Neural cell (in vitro differentiated cells): ENCODE measurements around the gene RGP1. TPM values are rescaled to one million over a fixed set of nuclear protein-coding genes. Genes with fewer than 3 reads are reported as not detected.

Experiments
- H2AFZ ChIP-seq: fragments of 200-600, 300-800 bp; sonication (generic), shearing (Covaris generic); 2 replicates; pipeline ENCODE4 v1.6.0; 2014; ENCODE audit warnings: low read depth, mild to moderate bottlenecking, antibody characterized with exemption, low read length, moderate library complexity
- H3F3A ChIP-seq: fragments of 200-600 bp; shearing (Covaris generic); 2 replicates; pipeline ENCODE4 v1.6.1; 2016; ENCODE audit warnings: mild to moderate bottlenecking, moderate library complexity, mixed read lengths, antibody characterized with exemption, low read length; ENCODE audit not compliant: insufficient read depth, poor library complexity, severe bottlenecking
- H3K27ac ChIP-seq: fragments of 200-600, 300-800 bp; sonication (generic), shearing (Covaris generic); 2 replicates; pipeline ENCODE4 v1.5.1; 2014; ENCODE audit warnings: mild to moderate bottlenecking, low read length, moderate library complexity
- H3K27me3 ChIP-seq: fragments of 300-800, 200-600 bp; sonication (generic), shearing (Covaris generic); 2 replicates; pipeline ENCODE4 v1.6.0; 2014; ENCODE audit warnings: mild to moderate bottlenecking, low read depth, low read length, moderate library complexity; ENCODE audit not compliant: insufficient read depth
- H3K36me3 ChIP-seq: fragments of 300-800, 200-600 bp; sonication (generic), shearing (Covaris generic); 2 replicates; pipeline ENCODE4 v1.5.1; 2014; ENCODE audit warnings: mild to moderate bottlenecking, antibody characterized with exemption, low read length, moderate library complexity; ENCODE audit not compliant: insufficient read depth
- H3K4me2 ChIP-seq: fragments of 300-800, 200-600 bp; sonication (generic), shearing (Covaris generic); 2 replicates; pipeline ENCODE4 v1.6.0; 2014; ENCODE audit warnings: mild to moderate bottlenecking, low read length
- H3K4me3 ChIP-seq: fragments of 300-800, 200-600 bp; sonication (generic), shearing (Covaris generic); 2 replicates; pipeline ENCODE4 v1.5.1; 2014; ENCODE audit warnings: mild to moderate bottlenecking, low read length, moderate library complexity
- H3K79me2 ChIP-seq: fragments of 200-600 bp; shearing (Covaris generic); replicated peaks from 2 replicates; pipeline ENCODE4 v1.6.0; 2014; ENCODE audit warnings: mild to moderate bottlenecking, low read length, moderate library complexity; ENCODE audit not compliant: insufficient read depth
- H3K9ac ChIP-seq: fragments of 300-800, 200-600 bp; sonication (generic), shearing (Covaris generic); 2 replicates; pipeline ENCODE4 v1.6.1; 2016; ENCODE audit warnings: mild to moderate bottlenecking, low read length, mixed read lengths
- H3K9me2 ChIP-seq: fragments of 200-600 bp; shearing (Covaris generic); 2 replicates; pipeline ENCODE4 v1.6.1; 2016; ENCODE audit warnings: mild to moderate bottlenecking, low read length, mixed read lengths; ENCODE audit not compliant: insufficient read depth
- H3K9me3 ChIP-seq: fragments of 200-600, 300-800 bp; sonication (generic), shearing (Covaris generic); 2 replicates; pipeline ENCODE4 v1.6.1; 2016; ENCODE audit warnings: mild to moderate bottlenecking, mixed run types, low read length, moderate library complexity, mixed read lengths
- H4K20me1 ChIP-seq: fragments of 200-600 bp; shearing (Covaris generic); 2 replicates; pipeline ENCODE4 v1.6.1; 2016; ENCODE audit warnings: mild to moderate bottlenecking, mixed run types; ENCODE audit not compliant: insufficient read depth
- EP300 ChIP-seq: fragments of 450-650 bp; conservative IDR thresholded peaks from 2 replicates; pipeline ENCODE4 v1.6.1; 2014; ENCODE audit warnings: antibody characterized with exemption, mild to moderate bottlenecking, moderate library complexity; ENCODE audit not compliant: poor library complexity, severe bottlenecking
- EZH2 ChIP-seq: fragments of 200-600, 300-800 bp; shearing (Covaris generic), sonication (generic); IDR thresholded peaks from 2 replicates; pipeline ENCODE4 v1.6.1; 2014; ENCODE audit warnings: antibody characterized with exemption, low read length, borderline replicate concordance, mild to moderate bottlenecking; ENCODE audit not compliant: insufficient read depth, poor library complexity, severe bottlenecking
- MXI1 ChIP-seq: fragments of 450-650 bp; conservative IDR thresholded peaks from 2 replicates; pipeline ENCODE4 v1.6.1; 2014; ENCODE audit warnings: antibody characterized with exemption, mild to moderate bottlenecking; ENCODE audit not compliant: poor library complexity, severe bottlenecking
- POLR2AphosphoS5 ChIP-seq: IDR thresholded peaks from 2 replicates; pipeline ENCODE4 v1.6.1; 2012
- RAD21 ChIP-seq: fragments of 450-650 bp; conservative IDR thresholded peaks from 2 replicates; pipeline ENCODE4 v1.6.1; 2014; ENCODE audit warnings: antibody characterized with exemption, mild to moderate bottlenecking, moderate library complexity
- SMC3 ChIP-seq: fragments of 450-650 bp; conservative IDR thresholded peaks from 2 replicates; pipeline ENCODE4 v1.6.1; 2014; ENCODE audit warnings: antibody characterized with exemption, mild to moderate bottlenecking, moderate library complexity; ENCODE audit not compliant: poor library complexity
- TAF1 ChIP-seq: IDR thresholded peaks from 2 replicates; pipeline ENCODE4 v1.6.1; 2012; ENCODE audit warnings: low read depth
- polyA minus RNA-seq: library from RNA; depleted of rRNA, polyadenylated mRNA; stranded (reverse); fragments of >200 nt; gene quantifications from 2 replicates; pipeline ENCODE4 v1.2.3, GENCODE V29; 2014
- polyA plus RNA-seq: library from polyadenylated mRNA; depleted of rRNA; stranded (reverse); fragments of >200 nt; gene quantifications from 2 replicates; pipeline ENCODE4 v1.2.3, GENCODE V29; 2014
- TF ChIP-seq, protein P1 (sequence below): fragments of 450-650 bp; IDR thresholded peaks from 2 replicates; pipeline ENCODE4 v1.5.1; 2014; ENCODE audit warnings: antibody characterized with exemption, mild to moderate bottlenecking, moderate library complexity; ENCODE audit not compliant: poor library complexity, severe bottlenecking
- TF ChIP-seq, protein P2 (sequence below): IDR thresholded peaks from 2 replicates; pipeline ENCODE4 v1.6.1; 2012; ENCODE audit warnings: borderline replicate concordance

RGP1 gene, protein sequence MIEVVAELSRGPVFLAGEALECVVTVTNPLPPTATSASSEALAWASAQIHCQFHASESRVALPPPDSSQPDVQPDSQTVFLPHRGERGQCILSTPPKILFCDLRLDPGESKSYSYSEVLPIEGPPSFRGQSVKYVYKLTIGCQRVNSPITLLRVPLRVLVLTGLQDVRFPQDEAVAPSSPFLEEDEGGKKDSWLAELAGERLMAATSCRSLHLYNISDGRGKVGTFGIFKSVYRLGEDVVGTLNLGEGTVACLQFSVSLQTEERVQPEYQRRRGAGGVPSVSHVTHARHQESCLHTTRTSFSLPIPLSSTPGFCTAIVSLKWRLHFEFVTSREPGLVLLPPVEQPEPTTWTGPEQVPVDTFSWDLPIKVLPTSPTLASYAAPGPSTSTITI
- polyA plus RNA-seq (8.1 and 9.9 TPM in 2 replicates), polyA minus RNA-seq (20.2 and 24.9 TPM in 2 replicates)

DNA sequence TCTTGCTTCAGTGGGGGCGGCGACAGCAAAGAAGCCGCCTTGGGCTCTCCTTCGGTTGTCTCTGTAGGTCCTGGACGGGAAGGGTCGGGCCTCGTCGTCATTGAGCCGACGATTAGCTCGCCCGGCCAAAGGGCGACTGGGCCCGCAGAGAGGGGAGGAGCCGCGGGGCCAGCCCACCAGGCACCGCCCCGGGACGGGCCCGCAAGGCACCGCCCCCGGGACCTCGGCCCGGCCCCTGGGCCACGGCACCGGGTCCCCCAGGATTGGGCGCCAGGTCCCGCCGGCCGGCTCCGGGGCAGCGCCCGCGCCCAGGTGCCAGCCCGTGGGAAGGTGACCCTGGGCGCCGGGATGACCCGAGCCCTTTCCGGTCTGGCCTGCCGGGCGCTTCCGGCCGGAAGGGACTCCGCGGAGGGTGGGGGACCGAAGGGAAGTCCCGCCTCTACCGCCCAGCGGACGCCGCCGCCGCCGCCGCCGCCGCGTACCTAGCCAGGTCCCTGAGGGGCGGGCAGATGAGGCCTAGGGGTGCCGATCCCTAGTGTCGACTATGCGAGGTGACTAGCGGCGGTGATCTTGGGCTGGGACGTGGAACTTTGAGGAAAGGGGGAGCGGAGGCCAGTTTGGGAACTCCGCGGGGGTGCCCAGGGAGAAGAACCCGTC lies at the start of gene RGP1, which contains the start of gene GBA2:
TSS of gene RGP1 (plus strand) at position 430 of the 657 bp plus-strand sequence. CDS start 469 bp downstream, outside the sequence.
TSS of gene GBA2 (minus strand) at position 371 of the 657 bp plus-strand sequence. CDS start 524 bp downstream, outside the sequence.
- Histone ChIP-seq H3K9me3 (no peaks in the 10 kb centered on the region), H3K27me3 (no peaks in the 10 kb centered on the region), H3F3A (no peaks in the 10 kb centered on the region), H3K9me2 (no peaks in the 10 kb centered on the region), H3K27ac (peak within 1 kb of the TSS; percentile 89), H2AFZ (peak within 1 kb of the TSS; percentile 75), H3K36me3 (peaks cover 1% of the 10 kb centered on the region), H3K9ac (peak within 1 kb of the TSS; percentile 88), H3K4me3 (peak within 1 kb of the TSS; percentile 93), H4K20me1 (no peaks in the 10 kb centered on the region), H3K79me2 (peaks cover 38% of the 10 kb centered on the region), H3K4me2 (peak within 1 kb of the TSS; percentile 99)
- TF ChIP-seq RAD21 (no peak), MXI1 (peak; percentile 66), EP300 (peak; percentile 30), POLR2AphosphoS5 (peak; percentile 84)

DNA sequence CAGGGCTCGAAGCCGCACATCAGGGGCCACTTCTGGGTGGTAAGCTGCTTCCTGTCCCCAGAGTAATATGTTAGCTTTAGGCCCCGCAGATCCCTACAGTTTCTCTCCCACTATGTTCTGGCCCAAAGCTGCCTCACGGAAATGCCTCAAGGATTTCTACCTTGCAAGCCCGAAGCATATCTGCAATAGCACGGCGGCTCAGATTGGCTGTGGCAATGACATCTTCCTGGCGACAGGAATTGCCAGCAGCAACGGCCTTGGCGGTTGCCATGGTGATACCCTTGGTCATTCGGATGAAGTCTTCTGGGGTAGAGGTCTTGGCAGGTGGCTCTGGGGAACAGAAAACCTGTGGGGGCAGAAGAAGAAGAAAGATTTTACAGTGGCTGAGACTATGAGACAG lies 49.1 kb upstream of the RGP1 start:
- Histone ChIP-seq H3K9ac (no peak overlapping the region), H3K9me2 (no peaks in the 10 kb centered on the region), H3K27me3 (no peaks in the 10 kb centered on the region), H3K4me2 (no peak overlapping the region), H3K79me2 (no peaks in the 10 kb centered on the region), H3K36me3 (no peaks in the 10 kb centered on the region), H2AFZ (no peak overlapping the region), H3K9me3 (no peaks in the 10 kb centered on the region), H3F3A (no peaks in the 10 kb centered on the region), H3K27ac (no peak overlapping the region), H4K20me1 (no peaks in the 10 kb centered on the region), H3K4me3 (no peak overlapping the region)
- no peak for TF ChIP-seq SMC3
- TF ChIP-seq, protein P1, sequence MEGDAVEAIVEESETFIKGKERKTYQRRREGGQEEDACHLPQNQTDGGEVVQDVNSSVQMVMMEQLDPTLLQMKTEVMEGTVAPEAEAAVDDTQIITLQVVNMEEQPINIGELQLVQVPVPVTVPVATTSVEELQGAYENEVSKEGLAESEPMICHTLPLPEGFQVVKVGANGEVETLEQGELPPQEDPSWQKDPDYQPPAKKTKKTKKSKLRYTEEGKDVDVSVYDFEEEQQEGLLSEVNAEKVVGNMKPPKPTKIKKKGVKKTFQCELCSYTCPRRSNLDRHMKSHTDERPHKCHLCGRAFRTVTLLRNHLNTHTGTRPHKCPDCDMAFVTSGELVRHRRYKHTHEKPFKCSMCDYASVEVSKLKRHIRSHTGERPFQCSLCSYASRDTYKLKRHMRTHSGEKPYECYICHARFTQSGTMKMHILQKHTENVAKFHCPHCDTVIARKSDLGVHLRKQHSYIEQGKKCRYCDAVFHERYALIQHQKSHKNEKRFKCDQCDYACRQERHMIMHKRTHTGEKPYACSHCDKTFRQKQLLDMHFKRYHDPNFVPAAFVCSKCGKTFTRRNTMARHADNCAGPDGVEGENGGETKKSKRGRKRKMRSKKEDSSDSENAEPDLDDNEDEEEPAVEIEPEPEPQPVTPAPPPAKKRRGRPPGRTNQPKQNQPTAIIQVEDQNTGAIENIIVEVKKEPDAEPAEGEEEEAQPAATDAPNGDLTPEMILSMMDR: no peak
- no peak for TF ChIP-seq RAD21
- TF ChIP-seq TAF1: no peak
- no peak for TF ChIP-seq EZH2
- no peak for TF ChIP-seq EP300
- TF ChIP-seq POLR2AphosphoS5: no peak
- TF ChIP-seq MXI1: no peak
- TF ChIP-seq, protein P2, sequence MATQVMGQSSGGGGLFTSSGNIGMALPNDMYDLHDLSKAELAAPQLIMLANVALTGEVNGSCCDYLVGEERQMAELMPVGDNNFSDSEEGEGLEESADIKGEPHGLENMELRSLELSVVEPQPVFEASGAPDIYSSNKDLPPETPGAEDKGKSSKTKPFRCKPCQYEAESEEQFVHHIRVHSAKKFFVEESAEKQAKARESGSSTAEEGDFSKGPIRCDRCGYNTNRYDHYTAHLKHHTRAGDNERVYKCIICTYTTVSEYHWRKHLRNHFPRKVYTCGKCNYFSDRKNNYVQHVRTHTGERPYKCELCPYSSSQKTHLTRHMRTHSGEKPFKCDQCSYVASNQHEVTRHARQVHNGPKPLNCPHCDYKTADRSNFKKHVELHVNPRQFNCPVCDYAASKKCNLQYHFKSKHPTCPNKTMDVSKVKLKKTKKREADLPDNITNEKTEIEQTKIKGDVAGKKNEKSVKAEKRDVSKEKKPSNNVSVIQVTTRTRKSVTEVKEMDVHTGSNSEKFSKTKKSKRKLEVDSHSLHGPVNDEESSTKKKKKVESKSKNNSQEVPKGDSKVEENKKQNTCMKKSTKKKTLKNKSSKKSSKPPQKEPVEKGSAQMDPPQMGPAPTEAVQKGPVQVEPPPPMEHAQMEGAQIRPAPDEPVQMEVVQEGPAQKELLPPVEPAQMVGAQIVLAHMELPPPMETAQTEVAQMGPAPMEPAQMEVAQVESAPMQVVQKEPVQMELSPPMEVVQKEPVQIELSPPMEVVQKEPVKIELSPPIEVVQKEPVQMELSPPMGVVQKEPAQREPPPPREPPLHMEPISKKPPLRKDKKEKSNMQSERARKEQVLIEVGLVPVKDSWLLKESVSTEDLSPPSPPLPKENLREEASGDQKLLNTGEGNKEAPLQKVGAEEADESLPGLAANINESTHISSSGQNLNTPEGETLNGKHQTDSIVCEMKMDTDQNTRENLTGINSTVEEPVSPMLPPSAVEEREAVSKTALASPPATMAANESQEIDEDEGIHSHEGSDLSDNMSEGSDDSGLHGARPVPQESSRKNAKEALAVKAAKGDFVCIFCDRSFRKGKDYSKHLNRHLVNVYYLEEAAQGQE: no peak
